Astrocyte (in vitro differentiated cells and primary cell): ENCODE results near the gene SFMBT2.

ENCODE experiments used
- EZH2 ChIP-seq: IDR thresholded peaks from 2 replicates; pipeline ENCODE4 v1.6.1; 2012; ENCODE audit warnings: mild to moderate bottlenecking, low read length, inconsistent platforms; ENCODE audit not compliant: insufficient read depth
- TF ChIP-seq, protein P1 (sequence below): IDR thresholded peaks from 2 replicates; pipeline ENCODE4 v1.5.1; 2011; ENCODE audit warnings: low read depth, mild to moderate bottlenecking, inconsistent platforms, low read length, moderate library complexity; ENCODE audit not compliant: insufficient read depth

GRCh38 chr10:7192831-7193361 is 217.9 kb downstream of the SFMBT2 start:
- TF ChIP-seq, protein P1, sequence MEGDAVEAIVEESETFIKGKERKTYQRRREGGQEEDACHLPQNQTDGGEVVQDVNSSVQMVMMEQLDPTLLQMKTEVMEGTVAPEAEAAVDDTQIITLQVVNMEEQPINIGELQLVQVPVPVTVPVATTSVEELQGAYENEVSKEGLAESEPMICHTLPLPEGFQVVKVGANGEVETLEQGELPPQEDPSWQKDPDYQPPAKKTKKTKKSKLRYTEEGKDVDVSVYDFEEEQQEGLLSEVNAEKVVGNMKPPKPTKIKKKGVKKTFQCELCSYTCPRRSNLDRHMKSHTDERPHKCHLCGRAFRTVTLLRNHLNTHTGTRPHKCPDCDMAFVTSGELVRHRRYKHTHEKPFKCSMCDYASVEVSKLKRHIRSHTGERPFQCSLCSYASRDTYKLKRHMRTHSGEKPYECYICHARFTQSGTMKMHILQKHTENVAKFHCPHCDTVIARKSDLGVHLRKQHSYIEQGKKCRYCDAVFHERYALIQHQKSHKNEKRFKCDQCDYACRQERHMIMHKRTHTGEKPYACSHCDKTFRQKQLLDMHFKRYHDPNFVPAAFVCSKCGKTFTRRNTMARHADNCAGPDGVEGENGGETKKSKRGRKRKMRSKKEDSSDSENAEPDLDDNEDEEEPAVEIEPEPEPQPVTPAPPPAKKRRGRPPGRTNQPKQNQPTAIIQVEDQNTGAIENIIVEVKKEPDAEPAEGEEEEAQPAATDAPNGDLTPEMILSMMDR = no peak
- no peak for TF ChIP-seq EZH2
